ENCODE data around the gene SFXN1.

The SFXN1 gene

DNA sequence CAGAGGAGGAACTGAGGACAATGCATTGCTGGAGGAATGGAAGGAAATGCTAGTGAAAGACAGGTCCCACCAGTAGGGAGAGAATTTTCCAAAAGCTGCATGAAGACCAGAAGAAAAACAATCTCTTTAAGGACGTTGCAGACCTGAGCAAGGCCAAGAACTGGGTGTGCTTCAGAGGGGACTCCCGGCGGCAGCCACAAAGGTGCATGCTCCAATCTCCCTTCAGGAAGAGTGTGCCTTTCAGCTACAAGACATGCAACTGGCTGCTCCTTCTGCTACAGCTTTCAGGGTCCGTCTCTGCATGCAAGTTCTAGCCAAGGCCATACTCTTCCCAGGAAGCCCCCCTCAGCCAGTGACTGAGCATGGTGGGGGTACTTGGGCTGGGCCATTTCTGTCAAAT is 62.9 kb downstream of the SFXN1 start:
- H3K4me1 ChIP-seq (ENCODE audit: control insufficient read depth in 1 of 2, insufficient read depth in 1 of 2, low read depth in 1 of 2, low read length in 1 of 2): no peaks in the 10 kb centered on the region
- H3K9me3 ChIP-seq: no peaks in the 10 kb centered on the region
- TF ChIP-seq, protein P1, sequence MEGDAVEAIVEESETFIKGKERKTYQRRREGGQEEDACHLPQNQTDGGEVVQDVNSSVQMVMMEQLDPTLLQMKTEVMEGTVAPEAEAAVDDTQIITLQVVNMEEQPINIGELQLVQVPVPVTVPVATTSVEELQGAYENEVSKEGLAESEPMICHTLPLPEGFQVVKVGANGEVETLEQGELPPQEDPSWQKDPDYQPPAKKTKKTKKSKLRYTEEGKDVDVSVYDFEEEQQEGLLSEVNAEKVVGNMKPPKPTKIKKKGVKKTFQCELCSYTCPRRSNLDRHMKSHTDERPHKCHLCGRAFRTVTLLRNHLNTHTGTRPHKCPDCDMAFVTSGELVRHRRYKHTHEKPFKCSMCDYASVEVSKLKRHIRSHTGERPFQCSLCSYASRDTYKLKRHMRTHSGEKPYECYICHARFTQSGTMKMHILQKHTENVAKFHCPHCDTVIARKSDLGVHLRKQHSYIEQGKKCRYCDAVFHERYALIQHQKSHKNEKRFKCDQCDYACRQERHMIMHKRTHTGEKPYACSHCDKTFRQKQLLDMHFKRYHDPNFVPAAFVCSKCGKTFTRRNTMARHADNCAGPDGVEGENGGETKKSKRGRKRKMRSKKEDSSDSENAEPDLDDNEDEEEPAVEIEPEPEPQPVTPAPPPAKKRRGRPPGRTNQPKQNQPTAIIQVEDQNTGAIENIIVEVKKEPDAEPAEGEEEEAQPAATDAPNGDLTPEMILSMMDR (IDR thresholded peaks at IDR 0.05): no peak
- H3K4me3 ChIP-seq (ENCODE audit: low read depth in 1 of 2, low read length in 1 of 2): no peak overlapping the region
- no peak overlapping the region for H3K27ac ChIP-seq
- no peaks in the 10 kb centered on the region for H3K27me3 ChIP-seq
- no peaks in the 10 kb centered on the region for H3K36me3 ChIP-seq

DNA sequence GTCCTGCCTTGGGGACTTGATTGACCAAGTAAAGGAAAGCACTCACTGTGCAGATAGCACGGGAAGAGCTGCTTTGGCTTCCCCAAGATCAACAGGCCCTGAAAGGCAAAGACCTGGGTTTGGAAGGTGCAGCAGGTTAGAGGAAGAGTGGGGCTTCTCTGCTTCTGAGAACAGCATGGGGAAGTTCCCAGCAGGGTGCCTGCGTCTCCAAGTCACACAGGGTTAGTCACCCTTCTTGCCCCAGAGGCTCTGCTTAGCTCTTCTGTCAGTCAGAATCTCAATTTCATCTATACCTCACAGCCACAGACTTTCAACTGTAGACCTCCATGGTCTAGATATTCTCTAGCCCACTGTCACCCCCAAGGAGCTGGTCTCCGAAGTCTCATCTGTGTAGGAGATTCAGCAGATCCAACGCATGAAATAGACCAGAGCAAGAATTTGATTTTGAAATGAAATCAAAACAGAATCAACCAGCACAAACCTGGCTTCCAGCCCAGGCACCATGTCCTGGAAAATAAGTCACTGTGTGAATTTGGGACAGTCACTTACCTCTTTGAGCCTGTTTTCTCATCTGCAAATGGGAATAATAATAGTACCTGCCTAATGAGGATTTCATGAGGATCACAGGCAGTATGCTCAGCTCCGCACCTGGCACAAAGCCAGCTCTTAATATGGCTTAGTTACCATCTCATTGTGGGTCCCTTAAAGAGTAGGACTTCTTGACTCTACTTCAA is 64.0 kb downstream of the SFXN1 start:
- Histone ChIP-seq H3K27ac (no peak overlapping the region), H3K27me3 (peaks cover 11% of the 10 kb centered on the region), H3K4me3 (ENCODE audit: low read depth in 1 of 2, low read length in 1 of 2) (no peak overlapping the region), H3K36me3 (no peaks in the 10 kb centered on the region), H3K9me3 (no peaks in the 10 kb centered on the region), H3K4me1 (ENCODE audit: control insufficient read depth in 1 of 2, insufficient read depth in 1 of 2, low read depth in 1 of 2, low read length in 1 of 2) (no peaks in the 10 kb centered on the region)
- TF ChIP-seq, protein P1 (IDR thresholded peaks at IDR 0.05): no peak

DNA sequence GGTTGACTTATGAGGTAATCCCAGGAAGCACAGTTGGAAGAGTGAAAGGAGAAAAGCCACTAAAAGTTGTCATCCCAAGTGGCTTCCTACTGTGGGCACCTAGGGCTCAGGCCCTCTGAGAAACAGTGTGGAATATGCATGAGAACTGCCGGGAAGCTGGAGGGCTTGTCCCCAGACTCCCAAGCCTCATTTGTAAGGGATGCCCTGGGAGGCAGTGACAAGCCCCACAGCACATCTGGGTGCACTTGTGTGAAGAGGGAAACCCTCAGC is 64.5 kb downstream of the SFXN1 start:
- Histone ChIP-seq H3K4me1 (ENCODE audit: control insufficient read depth in 1 of 2, insufficient read depth in 1 of 2, low read depth in 1 of 2, low read length in 1 of 2) (no peaks in the 10 kb centered on the region), H3K9me3 (no peaks in the 10 kb centered on the region), H3K4me3 (ENCODE audit: low read depth in 1 of 2, low read length in 1 of 2) (no peak overlapping the region), H3K36me3 (no peaks in the 10 kb centered on the region), H3K27ac (no peak overlapping the region), H3K27me3 (peaks cover 16% of the 10 kb centered on the region)
- TF ChIP-seq, protein P1 (IDR thresholded peaks at IDR 0.05): no peak

DNA sequence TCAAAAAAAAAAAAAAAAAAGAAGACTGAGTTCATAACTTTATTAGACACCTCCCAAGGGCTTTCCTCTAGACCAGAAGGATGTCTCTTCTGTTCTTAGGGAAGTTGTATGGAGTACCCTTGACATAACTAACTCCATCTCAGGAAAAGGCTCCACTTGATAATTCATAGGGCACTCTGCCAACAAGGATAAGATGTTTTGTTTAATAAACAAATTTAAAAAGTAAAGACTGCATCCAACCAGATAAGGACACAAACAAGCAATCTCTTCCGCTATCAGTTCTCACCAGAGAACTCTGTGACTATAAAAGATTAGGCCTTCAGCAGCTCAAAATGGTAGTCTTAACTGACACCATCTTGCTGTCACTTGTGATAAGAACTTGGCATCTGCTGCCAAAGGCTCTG is 65.8 kb downstream of the SFXN1 start:
- Histone ChIP-seq H3K4me1 (ENCODE audit: control insufficient read depth in 1 of 2, insufficient read depth in 1 of 2, low read depth in 1 of 2, low read length in 1 of 2) (no peaks in the 10 kb centered on the region), H3K27ac (no peak overlapping the region), H3K36me3 (no peaks in the 10 kb centered on the region), H3K4me3 (ENCODE audit: low read depth in 1 of 2, low read length in 1 of 2) (no peak overlapping the region), H3K27me3 (peaks cover 28% of the 10 kb centered on the region), H3K9me3 (no peaks in the 10 kb centered on the region)
- TF ChIP-seq, protein P1 (IDR thresholded peaks at IDR 0.05): no peak

DNA sequence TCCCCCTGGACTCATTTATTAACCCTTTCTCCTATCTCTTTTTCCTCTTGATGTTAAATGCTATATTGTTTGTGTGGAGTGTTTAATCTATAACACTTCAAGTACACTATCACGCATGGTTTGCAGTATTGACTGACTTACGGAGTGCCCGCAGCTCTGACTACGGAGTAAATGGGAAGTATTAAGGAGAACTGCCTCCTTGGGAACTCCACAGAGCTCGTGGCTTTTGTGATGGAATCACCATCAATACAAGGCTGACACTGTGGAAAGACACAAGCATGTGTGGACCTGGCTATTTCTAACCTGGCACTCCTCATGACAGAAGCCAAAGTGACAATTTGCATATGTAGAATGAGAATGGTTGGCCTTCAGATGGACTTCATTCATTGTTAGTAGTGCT is 66.2 kb downstream of the SFXN1 start:
- Histone ChIP-seq H3K36me3 (no peaks in the 10 kb centered on the region), H3K4me1 (ENCODE audit: control insufficient read depth in 1 of 2, insufficient read depth in 1 of 2, low read depth in 1 of 2, low read length in 1 of 2) (no peaks in the 10 kb centered on the region), H3K4me3 (ENCODE audit: low read depth in 1 of 2, low read length in 1 of 2) (no peak overlapping the region), H3K27ac (no peak overlapping the region), H3K27me3 (peaks cover 33% of the 10 kb centered on the region), H3K9me3 (no peaks in the 10 kb centered on the region)
- TF ChIP-seq, protein P1 (IDR thresholded peaks at IDR 0.05): no peak

DNA sequence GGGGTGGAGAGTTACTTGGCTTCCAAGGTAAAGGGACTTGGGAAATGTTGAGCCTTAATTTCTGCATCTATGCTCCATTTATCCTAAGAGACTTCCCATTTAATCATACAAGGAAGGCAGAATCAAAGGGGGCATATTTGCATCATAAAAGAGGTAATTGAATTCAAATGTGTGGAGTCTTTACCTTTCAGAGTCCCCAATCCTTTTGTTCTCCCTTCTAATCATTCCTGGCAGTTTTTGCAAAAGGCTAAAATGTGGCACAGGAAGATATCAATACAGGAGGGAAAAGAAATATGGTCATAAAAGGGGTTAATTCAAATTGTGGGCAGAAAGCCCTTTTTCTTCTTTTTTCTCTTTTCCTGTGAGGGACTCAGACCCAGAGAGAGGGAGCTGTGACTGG is 69.5 kb downstream of the SFXN1 start:
- H3K27ac ChIP-seq: no peak overlapping the region
- TF ChIP-seq, protein P1 (IDR thresholded peaks at IDR 0.05): no peak
- no peak overlapping the region for H3K4me3 ChIP-seq (ENCODE audit: low read depth in 1 of 2, low read length in 1 of 2)
- no peaks in the 10 kb centered on the region for H3K9me3 ChIP-seq
- no peaks in the 10 kb centered on the region for H3K36me3 ChIP-seq
- peaks cover 60% of the 10 kb centered on the region for H3K27me3 ChIP-seq
- no peaks in the 10 kb centered on the region for H3K4me1 ChIP-seq (ENCODE audit: control insufficient read depth in 1 of 2, insufficient read depth in 1 of 2, low read depth in 1 of 2, low read length in 1 of 2)

All from neutrophil (primary cell).